ENCODE data around the gene CYB561A3.
"Not testable (repeated sequence)": the region's sequence is repeated elsewhere in the genome, so short reads cannot be mapped to it uniquely, and the experiment has no call there.

CYB561A3 gene, protein sequence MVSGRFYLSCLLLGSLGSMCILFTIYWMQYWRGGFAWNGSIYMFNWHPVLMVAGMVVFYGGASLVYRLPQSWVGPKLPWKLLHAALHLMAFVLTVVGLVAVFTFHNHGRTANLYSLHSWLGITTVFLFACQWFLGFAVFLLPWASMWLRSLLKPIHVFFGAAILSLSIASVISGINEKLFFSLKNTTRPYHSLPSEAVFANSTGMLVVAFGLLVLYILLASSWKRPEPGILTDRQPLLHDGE

DNA sequence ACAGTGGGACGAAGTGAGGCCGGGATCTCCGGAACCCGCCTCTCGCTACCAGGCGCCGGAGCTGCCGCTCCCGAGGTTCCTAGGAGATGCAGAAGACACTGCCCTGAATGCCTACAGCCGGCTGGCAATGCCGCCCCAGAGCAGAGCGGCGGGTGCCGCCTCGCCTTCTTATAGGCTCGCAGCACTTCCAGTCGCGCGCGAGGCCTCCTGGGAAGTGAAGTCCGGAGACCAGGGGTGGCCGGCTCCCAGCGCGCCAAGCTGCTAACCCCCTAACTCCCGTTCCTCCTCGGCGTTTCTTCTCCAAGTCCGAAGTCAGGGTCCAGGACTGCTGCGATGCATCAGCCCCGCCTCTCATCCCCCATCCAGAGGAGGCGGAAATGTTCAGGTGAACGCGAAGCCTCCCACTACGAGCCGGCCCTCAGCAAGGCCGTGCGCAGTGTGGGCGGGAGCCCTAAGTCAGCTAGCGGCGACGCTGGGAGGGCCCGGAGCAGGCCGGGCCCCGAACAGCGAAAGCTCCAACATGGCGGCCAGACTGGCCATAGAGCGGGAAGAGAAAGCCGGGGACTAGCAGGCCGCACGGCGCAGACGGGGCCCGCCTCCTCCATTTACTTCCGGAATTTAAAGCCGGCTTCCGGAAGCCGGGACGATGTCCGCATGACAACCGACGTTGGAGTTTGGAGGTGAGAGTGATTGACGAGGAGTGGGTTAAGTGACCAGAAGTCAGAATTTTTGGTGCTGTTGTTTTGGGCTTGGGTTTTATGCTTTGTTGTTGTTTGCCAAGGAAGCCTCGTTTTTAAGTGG is at the start of gene CYB561A3, which contains the start of gene TMEM138:
TSS of gene CYB561A3 (minus strand) at position 142 of the 801 bp plus-strand sequence. CDS start 5,169 bp downstream, outside the sequence.
TSS of gene TMEM138 (plus strand) at position 634 of the 801 bp plus-strand sequence. CDS start 2,017 bp downstream, outside the sequence.
- peak; percentile 90 to 91 for DNase-seq (ENCODE audit: low read depth in 2 of 2)

DNA sequence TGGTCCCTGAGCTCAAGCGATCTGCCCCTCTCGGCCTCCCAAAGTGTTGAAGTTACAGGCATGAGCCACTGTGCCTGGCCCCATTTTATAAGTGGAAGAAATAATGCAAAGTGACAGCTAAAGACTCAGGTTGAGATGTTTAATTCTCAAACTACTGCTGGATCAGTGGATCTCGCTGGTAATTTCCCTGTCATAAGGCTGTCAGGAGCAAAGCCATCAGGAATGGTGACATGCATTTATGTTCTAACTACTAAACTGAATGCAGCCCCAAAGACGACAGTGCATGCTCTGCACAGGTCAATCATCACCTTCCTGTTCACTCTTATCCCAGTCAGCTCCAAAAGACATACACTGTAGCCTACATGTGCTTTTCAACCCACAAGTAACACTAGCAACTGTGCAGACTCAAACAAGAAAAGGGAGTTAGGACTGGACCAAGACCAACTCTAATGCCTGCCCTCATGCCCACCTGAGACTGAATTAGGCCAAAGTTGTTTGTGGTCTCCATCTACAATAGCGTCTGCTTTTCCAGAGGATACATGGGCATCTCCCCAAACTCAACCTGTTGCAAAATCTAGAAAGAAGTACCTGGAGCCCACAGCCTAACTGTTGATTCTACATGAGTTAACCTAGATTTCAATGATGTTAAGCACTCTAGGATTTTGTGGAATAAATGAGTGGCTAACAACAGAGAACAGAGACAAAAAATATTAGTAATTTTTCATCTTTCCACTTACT is 45.5 kb upstream of the CYB561A3 start:
- DNase-seq (ENCODE audit: low read depth in 2 of 2): no peak

DNA sequence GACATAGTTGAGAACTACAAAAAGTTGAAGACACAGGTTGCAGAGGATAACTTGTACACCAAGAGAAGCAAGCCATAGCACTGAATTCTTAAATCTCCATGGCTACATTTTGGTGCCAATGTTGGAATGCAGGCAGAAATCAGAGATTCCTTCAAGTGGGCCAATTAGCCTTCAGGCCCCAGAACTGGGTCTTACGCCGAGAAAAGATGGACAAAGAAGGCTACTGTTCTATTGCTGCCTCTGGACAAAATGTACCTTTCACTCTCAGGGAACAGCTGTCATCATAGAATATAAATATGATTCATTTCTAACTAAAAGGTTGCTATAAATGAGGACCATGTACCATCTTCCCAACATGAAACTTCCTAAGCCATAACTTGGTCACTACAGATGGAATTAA is 44.4 kb upstream of the CYB561A3 start:
- no peak for DNase-seq (ENCODE audit: low read depth in 2 of 2)

DNA sequence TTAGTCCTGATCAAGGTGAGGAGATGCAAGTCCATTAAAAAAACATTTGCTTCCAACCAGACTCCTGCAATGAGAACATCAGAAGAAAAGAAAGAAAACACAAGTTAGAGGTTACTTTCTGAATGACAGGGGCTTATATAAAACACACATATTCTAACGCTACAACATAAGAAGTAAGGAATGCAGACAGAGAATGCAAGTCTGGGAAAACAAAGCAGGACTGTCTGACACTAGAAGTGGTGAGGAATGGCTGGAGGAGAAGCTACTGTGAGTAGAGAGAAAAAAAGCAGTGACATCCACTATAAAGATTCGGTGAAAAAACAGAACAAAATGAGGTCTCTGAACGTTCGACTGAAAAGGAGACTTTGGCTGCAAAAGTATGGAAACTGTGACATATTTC is 43.0 kb upstream of the CYB561A3 start:
- DNase-seq (ENCODE audit: low read depth in 2 of 2): no peak

DNA sequence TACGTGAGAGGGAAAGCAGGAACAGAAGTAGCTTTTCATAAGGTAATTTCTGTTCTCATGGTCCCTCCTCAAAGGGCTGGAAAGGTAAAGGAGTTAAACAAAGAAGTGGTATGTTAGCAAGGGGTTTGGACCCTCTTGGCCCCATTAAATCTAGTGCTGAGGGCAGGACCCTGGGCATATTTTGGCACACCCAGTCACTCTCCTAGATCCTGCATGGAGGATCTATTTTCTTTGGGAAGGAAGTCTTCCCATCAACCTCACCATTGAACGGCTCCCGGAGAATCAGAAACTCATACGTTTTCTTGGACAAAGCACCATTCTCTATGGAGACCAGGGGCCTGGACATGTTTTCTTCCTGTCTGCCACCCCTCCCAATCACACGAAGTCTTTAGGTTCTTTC is 42.4 kb upstream of the CYB561A3 start:
- no peak for DNase-seq (ENCODE audit: low read depth in 2 of 2)

DNA sequence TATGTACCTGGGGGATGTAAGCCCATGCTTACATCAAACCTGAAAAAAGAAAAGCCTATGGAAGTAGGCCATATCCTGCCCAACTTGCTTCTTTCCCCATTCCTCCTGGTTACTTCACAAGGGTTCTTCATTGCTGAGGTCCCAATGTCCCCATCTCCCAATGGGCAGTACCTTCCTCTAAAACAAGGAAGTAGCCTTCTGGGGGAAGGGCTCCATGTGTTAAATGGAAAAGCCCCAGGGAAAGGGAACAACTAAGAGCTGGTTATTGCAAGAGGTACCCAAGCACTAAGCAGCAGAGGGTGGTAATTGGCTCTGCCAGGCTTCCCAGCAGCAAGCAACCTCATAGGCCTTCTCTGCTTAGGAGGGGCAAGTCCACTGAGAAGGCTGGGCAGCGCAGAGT is 42.0 kb upstream of the CYB561A3 start:
- no peak for DNase-seq (ENCODE audit: low read depth in 2 of 2)

DNA sequence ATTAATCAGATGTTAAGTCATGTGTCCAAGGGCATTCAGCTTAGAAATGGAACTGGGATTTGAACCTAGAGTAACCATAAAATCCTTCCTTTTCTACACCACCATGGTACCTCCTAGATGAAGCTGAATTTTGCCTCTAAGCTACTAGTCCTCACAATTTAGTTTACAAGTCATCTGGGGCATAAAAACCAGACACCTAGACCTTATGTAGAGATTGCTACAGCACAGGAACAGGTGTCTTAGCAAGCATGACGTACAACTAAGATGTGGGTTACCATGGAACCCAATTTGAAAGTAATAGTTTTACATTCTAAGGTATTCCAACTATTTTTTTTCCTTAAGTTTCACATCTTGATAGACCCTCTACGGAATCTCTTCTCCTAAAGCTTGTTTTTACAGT is 39.9 kb upstream of the CYB561A3 start:
- DNase-seq (ENCODE audit: low read depth in 2 of 2): no peak

DNA sequence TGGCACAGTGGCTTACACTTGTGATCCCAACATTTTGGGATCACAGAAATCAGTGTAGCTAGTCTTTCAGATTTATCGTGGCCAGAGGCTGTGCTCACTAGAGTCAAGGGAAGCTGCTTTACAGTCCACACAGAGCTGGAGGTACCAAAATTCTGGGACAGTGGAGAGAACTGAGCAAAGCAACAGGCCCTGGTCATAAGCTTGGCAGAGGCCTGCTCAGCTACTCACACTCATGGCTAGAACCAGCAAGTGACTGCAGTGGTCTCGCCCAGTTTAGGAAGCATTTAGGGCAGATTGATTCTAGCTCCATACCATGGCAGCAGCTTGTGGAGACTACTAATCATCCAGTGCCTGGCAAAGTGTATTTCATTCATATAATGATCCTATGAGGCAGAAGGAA is 39.5 kb upstream of the CYB561A3 start:
- DNase-seq (ENCODE audit: low read depth in 2 of 2): no peak

DNA sequence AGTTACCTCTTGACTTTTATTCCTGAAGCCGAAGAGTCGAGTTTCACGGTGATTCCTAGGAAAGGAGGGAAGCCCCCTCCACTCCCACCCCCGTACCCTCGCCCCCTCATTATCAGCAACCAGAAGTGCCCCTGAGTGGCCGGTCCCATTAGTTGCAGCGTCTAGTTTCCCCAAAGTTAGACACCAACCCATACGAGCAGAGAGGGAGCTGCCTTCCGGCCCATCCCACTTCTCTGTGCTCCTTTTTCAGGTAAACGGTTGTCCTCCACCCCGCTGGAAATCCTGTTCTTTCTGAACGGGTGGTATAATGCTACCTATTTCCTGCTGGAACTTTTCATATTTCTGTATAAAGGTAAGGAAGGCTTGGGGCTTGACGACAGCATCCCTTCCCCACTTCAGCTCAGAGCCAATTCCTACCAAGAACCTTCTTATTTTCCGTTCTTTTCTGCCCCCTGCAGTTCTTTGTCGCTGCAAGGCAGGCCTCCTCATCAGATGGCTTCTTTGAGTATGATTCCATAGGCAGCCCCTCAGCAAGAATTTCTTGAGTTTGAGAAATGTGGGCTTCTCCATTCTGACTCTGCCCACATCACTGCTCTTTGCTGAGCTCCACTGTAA is 31.4 kb upstream of the CYB561A3 start:
- DNase-seq (ENCODE audit: low read depth in 2 of 2): no peak

DNA sequence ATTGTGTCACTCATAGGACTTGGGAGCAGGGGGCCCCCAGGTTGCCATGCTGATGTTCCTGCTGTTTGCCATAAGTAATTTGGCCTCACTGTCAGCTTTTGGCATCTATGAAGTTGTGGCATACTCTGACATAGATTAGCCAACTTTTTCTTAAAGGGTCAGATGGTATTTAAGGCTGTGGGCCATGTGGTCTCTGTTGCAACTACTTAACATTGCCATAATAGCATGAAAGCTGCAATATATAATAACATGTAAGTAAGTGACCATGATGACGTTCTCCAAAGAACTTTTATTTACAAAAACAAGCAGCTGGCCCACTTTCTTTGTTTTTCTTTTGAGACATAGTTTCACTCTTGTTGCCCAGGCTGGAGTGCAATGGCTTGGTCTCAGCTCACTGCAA is 28.5 kb upstream of the CYB561A3 start:
- no peak for DNase-seq (ENCODE audit: low read depth in 2 of 2)

DNA sequence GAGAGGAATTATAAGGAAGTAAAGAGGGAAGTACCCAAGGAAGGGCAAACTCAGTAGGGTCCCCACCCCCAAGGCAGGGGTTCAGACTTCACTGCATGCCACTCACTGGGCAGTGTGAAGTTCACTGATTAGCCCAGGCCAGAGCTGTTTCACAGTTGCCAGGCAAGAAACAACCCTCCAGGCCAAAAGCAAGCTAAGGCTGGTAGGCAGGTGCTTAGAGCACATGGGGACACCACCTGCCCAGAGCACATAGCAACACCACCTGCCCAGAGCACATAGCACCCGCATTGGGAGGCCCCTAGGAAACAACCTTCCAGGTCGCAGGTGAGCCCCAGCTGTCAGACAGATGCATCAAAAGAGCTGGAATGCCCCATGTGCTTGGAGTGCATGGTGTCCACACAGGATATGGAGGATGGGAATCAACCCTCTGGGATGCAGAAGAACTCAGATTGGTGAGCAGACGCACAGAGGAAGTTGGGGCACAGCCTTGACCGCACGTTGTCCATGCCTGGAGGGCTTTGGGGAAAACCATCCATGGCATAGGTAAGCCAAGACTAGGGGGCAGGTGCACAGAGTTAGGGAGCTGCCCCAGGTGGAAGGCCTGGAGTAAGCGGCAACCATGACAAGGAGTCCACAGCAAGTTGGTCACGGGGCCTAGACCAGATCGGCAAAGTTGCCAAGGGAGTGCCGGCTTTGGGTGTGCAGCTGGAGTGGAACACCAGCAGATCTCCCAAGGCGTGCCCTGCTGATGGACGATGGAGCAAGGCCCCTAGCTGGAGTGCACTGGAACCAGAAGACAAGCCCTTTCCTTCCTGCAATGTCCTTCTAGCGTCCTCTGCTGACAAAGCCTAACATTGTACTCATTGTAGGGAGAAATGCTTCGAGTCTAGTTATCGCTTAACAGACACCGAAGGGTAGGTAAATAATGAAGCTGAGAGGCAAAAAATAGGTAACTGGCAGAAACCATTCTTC is 22.9 kb upstream of the CYB561A3 start:
- DNase-seq (ENCODE audit: low read depth in 2 of 2): no peak

DNA sequence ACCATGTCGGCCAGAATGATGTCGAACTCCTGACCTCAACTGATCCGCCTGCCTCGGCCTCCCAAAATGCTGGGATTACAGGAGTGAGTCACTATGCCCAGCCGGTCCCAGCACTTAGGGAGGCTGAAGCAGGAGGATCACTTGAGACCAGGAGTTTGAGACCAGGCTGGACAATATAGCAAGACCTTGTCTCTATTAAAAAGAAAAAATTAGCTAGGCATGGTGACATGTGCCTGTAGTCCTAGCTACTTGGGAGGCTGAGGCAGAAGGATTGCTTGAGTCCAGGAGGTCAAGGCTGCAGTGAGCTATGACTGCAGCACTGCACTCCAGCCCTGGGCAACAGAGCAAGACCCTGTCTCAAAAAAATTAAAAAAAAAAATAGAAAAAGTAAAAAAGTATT is 22.2 kb upstream of the CYB561A3 start:
- not testable (repeated sequence) for DNase-seq (ENCODE audit: low read depth in 2 of 2)

DNA sequence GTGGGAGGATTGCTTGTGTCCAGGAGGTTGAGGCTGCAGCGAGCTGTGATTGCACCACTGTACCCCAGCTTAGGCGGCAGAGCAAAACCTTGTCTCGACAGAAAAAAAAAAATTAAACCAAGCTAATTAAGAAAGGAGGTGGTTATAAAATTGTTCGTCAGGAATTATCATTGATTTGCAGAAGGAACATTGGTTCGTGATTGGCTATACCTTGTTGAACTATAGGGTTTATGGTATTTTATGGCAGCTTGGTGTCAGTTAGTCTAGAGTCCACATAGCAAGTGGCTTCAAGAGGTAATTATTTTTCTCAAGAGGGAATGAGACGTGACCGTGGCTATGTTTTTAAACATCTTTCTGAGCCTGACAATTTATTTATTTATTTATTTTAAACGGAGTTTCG is 19.2 kb upstream of the CYB561A3 start:
- no peak for DNase-seq (ENCODE audit: low read depth in 2 of 2)

DNA sequence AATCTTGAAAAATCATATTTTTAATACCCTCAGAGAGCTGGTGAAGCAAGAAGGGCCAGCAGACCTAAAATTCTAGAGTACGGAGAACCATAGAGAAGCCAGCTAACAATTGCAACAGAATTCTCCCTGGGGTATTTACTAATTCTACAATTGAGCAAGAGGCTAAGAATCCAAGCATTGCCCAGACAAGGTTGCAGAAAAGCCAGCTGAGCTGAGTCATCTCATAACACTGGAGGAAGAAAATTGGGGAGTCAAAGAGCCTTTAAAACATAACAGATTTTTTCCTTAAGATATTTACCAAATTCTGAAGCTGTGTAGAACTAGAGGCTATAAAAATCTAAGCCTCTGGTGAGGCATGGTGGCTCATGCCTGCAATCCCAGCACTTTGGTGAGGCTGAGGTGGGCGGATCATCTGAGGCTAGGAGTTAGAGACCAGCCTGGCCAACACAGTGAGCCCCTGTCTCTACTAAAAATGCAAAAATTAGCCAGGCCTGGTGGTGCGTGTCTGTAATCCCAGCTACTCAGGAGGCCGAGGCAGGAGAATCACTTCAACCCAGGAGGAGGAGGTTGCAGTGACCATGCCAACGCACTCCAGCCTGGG is 17.1 kb upstream of the CYB561A3 start:
- no peak for DNase-seq (ENCODE audit: low read depth in 2 of 2)

DNA sequence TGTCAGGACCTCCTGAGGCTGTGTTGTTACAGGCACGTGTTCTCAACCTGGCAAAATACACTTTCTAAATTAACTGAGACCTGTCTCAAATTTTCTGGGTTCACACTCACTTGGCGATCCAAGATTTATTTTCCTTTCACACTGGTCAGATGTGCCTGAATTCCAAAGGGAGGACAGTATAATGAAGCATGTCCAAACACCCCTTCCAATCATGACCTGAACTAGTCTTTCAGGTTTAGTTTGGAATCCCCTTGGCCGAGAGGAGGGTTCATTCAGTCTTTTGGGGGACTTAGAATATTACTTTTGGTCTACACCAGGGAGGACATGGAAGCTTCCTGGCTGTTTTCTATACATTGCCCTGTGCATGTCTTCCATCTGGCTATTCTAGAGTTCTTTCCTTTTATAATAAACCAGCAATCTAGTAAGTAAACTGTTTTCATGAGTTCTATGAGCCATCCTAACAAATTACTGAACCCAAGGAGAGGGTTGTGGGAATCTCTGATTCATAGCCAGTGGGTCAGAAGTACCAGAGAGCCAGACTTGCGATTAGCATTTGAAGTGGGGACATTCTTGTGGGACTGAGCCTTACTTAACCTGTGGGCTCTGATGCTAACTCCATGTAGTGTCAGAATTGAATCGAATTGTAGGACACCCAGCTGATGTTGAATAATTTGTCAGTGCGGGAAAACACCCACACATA is 15.9 kb upstream of the CYB561A3 start:
- no peak for DNase-seq (ENCODE audit: low read depth in 2 of 2)

DNA sequence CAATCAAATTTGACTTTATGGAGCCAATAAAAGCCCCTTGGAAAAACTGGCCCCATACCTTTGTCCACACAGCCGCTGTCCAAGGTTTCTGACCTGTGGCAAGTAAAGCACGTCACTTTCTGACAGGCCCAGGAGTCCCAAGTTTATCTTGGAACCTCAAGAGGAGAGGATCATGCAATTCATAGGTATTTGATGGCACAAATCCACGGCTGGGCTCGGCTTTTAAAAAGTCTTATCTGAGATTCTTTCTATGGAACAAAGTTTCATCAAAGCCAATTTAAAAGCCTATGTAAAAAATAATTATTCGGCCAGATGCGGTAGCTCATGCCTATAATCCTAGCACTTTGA is 14.1 kb upstream of the CYB561A3 start:
- DNase-seq (ENCODE audit: low read depth in 2 of 2): no peak

DNA sequence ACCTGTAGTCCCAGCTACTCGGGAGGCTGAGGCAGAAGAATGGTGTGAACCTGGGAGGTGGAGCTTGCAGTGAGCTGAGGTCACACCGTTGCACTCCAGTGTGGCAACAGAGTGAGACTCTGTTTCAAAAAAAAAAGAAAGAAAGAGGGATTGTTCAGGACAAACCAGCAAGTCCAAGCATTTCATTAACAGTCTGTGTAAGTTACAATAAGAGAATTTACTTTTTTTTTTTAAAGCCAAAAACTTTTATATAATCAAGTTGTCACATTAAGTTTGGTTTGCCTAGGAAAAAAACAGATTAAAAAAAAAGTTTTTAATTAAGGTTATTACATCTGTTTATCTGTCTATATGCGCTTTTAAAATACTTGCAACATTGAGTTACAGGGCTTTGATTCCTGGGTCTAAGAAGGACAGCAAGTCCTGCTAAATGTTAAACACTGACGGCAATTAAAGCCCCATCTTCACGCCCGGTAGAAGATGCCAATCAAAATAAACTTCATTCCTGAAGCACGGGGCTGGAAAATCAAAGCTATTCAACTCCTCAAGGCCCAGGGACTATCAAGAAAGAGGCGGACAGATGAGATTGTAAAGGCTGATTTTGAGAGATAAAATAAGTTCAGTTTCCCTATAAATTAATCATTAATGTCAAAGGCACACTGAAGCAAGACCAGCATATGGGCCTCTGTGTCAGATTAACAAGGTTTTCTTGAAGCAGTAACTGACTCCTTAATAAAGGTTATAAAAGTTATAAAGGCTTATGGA is 11.2 kb upstream of the CYB561A3 start:
- no peak for DNase-seq (ENCODE audit: low read depth in 2 of 2)

DNA sequence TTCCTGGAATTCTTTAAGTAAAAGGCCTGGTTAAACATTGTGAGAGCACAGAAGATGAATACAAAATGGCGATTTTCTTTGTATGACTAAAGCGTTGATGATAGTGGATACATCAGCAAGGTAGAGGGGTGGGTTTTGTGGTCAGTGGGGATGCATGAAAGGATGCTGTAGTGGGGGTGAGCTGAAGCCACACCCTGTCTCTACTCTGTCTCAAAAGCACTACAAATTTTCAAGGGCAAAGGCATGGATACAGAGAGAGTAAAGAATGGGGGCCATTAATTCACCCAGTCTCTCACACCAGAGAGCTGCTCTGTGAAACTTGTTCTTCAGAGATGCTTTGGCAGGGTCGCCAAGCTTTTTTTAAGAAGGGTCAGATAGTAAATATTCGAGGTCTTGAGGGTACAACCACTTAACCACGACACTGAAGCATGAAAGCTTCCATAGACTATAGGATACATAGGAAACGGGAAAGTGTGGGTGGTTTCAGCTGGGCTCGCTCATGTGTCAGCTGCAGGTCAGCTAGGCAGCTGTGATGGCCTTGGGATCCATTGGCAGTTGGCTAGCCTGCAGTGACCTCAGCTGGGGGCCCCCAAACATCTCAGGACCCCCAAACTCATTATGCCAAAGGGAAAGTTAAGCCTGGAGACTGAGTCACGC is 8.8 kb upstream of the CYB561A3 start:
- DNase-seq (ENCODE audit: low read depth in 2 of 2): no peak
